Measurements from ENCODE around the gene TSR3.

TSR3 gene

DNA sequence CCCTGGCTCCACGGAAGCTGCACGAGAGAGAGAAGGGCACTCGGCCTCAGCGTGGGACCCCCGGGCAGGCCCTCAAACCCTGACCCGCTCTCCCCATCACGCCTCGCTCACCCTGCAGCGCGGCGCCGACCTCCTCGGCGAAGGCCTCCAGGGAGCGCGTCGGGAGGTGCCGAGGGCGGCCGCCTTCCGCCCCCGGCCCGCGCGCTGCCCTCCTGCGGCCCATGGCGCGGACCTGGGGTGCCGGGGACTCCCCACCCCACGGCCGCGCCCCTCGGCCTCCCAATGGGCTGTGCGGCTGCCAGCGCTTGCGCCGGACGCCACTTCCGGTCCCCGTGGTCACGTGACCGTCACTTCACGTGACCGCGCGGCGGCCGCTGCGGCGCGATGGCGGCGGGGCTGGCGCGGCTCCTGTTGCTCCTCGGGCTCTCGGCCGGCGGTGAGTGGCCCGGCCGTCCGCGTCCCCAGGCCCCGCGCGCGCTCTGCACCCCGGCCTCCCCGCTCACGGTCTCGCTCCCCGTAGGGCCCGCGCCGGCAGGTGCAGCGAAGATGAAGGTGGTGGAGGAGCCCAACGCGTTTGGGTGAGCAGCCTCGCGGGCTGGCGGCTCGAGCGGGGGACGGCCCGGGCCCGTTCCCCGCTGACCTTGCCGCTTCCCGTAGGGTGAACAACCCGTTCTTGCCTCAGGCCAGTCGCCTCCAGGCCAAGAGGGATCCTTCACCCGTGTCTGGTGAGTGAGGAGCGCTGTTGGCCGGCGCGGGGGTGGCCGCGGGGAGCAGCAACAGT is at the start of gene TSR3, which contains the start of gene GNPTG:
Gene TSR3, minus strand, starts transcription at position 297 of the 781 bp plus-strand sequence. Its CDS starts 74 bp downstream, at position 223.
Gene GNPTG, plus strand, starts transcription at position 350 of the 781 bp plus-strand sequence. Its CDS starts 35 bp downstream, at position 385.
- DNase-seq (ENCODE audit: low read depth) = peak; percentile 31

DNA sequence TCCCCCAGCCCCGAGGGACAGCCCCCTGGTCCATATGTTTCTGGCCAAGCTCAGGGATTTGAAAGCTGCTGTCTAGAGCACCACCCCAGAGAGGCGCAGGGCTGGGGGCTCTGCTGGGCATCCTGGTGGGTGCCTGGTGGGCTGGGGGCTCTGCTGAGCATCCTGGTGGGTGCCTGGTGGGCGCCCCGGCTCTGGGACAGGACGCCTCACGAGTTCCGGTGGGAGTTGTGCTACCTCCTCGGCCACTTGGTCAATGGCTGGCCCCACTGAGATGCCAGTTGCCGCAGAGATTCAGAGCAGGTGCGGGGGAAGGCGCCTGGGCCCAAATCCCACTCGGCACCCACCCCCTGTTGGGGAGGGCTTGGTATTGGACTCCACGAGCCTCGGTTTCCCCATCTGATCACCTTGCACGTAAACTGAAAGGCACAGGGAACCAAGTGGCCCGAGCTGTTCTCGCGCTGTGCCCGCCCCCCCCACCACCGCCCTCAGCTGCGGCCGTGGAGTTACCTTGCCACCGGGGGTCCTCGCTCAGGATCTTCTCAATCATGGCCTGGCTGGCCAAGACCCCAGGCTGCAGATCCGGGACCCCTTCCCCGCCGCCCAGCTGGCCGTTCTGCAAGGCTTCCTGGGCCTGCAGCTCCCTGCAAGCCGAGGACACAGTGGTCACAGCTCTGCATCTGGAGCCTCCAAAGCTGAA is 49.5 kb upstream of the TSR3 start:
- no peak for DNase-seq (ENCODE audit: low read depth)

DNA sequence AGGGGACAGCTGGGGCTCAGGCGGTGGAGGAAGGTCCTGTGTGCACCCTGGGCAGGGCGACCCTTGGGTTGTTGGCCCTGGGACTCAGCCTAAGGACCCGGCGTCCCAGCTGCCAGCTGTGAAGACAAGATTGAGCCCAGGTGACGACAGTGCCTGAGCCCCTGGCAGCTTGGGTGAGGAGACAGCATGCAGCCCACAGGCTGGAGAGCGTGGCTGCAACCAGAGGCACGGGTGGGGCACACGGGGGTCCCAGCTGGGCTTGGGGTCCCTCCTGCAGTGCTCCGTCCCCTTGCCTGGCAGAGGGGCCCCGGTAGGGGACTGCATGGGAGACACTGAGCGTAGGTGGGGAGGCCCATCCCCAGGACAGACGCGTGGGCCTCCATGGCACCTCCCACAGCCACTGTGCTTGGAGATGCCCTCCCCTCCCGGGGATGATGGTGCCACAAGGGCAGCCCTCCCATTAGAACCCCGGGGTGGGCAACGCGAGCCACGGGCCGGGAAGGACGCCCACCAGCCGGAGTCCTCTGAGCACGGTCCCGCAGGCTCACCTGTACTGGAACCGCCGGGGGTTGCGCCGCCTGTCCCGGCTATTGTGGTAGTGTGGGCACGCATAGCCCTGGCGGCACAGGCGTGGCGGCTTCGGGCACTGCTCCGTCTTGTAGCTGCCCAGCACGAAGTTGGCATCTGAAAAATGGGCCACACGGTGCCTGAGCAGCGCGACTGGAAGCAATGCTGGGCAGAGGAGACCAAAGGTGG is 47.3 kb upstream of the TSR3 start:
- no peak for DNase-seq (ENCODE audit: low read depth)

DNA sequence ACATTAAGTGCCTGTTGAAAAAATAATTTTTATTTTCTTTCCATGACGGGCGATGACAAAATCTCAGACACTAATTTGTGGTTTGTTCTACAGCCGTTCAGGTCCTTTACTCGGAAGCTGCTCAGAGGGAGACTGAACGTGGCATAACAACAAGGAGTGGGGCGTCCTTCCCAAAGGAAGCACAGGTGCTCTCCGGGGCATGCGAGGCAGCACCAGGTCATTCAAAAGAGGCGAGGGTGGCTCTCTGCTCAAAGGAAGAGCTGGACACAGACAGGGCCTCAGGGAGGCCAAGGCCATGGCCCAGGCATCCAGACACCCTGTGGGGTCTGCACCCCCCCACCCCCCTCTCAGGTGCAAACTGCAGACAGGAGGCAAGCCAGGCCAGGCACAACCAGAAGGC is 46.7 kb upstream of the TSR3 start:
- no peak for DNase-seq (ENCODE audit: low read depth)

DNA sequence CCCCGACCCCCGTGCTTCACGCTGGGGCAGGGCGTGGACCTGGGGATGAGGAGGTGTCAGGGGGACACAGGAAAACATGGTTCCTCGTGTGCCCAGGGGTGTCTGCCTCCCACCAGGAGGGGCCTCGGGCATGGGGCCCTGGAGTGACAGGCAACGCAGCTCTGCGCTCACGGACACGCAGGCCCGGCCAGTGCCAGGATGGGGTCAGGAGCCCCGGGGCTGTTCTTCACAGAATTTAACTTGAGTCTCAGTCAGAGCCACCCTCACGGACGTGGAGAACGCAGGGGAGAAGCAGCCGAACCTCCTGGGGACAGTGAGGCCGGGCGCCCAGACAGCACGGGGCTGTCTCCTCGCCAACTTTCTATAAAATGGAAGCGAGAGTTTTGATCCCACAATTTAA is 46.1 kb upstream of the TSR3 start:
- DNase-seq (ENCODE audit: low read depth) = no peak

DNA sequence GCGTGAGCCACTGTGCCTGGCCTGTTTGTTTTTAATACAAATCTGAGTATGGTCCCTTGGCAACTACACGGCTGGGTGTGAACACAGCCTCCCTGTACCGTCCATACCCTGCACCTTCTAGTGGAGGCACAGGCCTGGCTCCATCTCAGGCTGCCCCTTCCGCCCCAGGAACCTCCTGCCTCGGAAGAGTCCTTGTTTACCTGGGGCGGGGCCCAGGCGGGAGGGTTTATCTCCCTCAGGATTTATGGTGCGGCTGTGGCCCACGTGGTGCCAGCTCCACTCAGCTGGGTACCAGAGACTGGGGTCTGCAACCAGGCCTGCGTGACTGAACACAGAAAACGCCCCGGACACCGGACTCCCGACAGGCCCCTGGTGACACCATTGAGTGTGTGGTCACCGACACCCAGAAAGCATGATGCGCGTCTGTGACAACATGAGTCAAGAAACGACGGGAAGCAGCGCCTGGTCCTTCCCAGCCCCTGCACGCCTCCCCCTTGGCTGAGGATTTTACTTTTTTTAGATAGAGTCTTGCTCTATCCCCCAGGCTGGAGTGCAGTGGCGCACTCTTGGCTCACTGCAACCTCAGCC is 43.9 kb upstream of the TSR3 start:
- DNase-seq (ENCODE audit: low read depth) = no peak

DNA sequence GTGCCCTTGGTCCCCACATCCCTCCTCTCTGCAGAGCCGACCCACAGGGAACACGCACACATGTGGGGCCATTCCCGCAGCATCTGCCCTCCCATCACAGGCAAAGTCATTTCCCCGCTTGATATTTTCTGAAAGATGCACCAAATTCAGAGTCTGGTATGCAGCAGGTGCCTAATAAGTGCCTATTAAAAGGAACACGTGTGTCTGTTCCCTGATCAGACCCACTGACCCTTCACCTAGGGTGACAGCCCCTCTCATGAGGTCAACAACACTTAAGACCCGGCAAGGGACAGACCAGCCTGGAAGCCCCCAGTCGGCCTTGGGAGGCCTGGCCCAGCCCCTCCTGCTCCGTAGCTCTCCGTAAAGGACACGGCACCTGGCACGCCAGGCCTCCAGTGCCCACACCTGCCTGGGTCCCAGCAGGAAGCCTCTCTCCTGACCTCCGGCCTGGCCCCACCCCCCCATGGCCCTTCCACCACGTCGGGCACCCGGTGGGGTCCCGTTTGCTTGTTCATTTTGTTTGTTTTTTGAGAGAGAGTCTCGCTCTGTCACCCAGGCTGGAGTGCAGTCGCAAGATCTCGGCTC is 42.8 kb upstream of the TSR3 start:
- no peak for DNase-seq (ENCODE audit: low read depth)

DNA sequence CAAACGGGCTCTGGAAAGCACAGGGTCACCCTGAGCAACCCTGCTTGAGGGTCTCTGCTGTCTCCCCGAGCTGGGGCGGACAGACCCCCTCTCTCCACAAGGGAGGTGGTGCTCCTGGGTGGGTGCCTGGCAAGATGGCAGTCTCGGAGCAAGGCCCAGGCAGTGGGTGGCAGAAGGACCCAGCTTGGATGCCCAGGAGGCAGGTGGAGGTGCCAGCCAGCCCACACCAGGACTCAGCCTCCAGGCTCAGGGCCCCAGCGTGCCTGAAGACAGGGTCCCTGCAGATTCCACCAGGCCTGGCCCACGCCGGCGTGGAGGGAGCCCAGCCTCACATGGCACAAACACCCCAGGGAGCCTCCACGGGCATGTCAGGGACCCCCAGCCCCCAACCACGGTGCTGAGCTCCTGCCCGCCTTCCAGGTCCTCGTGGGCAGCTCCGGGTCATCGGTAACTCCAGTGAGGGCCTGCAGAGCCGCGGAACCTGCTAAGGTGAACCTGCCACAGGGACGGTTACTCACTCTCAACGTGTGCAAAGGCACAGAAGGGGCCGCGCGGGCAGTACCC is 42.0 kb upstream of the TSR3 start:
- DNase-seq (ENCODE audit: low read depth) = no peak

DNA sequence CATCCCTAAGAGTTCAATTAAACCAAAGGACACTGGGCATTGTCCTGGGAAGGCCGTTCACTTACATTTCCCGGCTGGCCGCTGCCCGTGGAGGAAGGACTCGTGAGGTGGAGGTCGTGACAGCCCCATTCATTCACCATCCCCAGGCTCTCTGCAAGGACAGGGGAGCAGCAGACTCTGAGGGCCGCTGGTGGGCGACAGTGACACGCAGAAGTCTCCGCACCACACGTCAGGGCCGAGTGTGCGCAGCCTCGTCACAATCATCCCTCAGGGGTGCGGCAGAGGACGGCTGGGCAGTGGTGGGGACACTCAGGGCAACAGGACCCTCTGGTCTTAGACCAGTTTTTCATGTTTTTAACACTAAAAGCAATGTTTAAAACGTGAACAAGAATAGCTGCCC is 41.1 kb upstream of the TSR3 start:
- no peak for DNase-seq (ENCODE audit: low read depth)

DNA sequence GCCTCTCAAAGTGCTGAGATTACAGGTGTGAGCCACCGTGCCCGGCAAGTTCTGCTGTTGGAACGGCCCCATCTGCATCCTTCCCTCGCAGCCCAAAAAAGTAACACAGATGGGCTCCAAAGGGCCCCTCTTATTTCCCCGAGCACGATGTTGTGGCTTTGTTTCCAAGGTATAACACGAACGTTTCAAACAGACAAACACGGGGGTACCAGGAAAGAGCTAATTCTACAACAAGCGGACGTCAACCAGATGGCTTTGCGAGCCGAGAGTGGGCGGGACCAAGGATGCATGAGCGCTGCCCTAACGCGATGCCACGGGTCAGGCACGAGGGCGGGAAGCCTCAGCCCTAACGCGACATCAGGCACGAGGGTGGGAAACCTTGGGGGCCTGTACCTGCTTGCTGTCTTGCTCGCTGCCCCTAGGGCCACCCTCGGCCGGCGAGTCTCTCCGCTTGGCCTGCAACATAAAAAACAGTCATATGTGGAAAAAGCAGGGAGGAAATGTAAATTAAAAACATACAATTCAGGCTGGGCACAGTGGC is 38.6 kb upstream of the TSR3 start:
- no peak for DNase-seq (ENCODE audit: low read depth)

DNA sequence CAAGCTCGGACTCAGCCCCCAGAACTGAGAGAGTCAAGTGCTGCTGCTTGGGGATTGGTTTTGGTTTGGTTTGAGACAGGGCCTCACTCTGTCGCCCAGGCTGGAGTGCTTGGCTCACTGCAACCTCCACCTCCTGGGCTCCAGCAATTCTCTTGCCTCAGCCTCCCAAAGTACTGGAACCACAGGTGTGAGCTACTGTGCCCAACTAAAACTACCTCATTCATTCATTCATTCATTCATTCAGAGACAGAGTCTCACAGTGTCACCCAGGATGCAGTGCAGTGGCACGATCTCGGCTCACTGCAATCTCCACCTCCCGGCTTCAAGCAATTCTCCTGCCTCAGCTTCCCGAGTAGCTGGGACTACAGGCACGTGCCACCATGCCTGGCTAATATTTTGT is 38.1 kb upstream of the TSR3 start:
- DNase-seq (ENCODE audit: low read depth) = no peak

DNA sequence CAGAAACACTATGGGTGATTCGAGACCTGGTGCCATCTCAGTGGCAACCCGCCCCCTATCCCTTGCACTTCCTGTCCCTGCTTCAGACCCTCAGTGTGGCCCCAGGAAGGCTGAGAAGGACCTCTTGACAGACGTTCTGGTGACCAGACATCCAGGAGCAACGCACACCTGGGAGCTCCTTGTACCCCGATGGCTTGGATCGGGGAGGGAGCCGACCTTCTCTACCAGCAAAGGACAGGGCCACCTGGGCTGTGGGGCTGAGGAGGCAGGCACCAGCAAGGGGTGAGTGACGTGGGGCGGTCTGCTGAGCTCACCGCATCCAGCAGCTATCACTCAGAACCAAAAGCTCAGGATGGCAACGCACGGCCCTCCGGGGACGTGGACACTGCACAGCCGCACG is 35.7 kb upstream of the TSR3 start:
- DNase-seq (ENCODE audit: low read depth) = no peak

DNA sequence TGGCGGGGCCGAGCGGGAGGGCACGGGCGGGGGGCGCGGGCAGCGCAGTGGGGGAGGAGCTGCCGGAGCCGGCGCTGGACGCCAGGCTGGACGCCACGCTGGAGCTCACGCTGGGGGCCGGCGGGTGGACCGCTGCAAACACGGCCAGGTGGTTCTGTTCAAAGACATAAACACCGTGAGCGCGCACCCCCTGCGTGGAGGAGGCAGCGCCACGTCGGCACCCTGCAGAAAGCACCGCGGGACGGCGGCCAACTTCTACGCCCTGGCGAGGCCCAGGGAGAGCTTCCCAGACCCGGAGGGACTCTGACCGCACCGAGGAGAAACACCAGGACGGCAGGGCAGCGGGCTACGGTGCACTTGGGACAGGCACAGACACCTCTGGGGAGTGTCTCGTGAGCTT is 33.6 kb upstream of the TSR3 start:
- no peak for DNase-seq (ENCODE audit: low read depth)

DNA sequence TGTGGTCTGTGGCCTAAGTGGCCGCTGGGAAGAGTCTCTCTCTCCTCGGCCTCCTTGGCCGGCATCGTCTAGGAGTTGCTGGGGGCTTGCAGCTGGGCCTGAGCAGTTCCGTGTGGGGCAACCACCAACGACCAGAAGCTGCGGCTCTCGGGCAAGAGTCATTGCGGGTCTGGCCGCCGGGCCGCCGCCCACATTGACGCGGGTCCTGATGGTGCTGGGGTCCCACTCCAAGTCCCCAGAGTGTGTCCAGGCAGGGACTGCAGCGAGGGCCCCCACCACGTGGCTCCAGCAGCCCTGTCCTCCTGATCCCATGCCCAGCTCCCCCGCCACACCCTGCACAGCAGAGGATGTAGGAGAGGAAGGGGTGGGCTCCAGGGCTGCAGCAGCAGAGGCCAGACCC is 31.9 kb upstream of the TSR3 start:
- no peak for DNase-seq (ENCODE audit: low read depth)

DNA sequence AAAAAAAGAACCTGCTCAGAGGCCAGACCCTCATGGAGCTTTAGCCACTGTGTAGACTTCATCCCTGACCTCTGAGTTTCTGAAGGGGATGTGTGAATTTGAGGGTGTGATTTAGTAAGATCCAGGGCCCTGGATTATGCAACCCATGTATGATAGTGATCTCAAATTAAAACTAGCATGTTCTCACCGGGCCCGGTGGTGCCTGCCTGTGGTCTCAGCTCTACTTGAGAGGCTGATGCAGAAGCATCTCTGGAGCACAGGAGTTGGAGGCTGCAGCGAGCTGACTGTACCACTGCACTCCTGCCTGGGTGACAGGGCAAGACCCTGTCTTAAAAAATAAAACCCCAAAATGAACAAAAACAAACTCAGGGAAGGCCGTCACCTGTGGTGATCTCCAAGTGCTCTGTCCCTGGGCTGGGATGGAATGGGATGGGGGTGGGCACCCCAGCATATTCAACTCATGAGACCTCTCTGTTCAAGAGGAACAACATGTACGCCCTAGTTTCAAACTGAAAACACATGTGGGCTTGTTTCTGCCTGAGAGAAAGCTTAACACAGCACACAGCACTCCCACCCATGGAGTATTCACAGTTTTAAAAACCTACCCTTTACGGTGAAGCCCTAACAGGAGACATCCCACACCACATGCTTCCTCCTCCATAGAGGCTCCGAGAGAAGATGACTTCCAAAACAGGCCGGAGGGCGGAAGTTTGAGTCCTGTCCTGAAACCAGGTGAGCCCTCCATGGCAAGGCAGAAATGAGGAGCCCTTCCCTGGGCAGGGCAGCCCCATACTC is 30.1 kb upstream of the TSR3 start:
- no peak for DNase-seq (ENCODE audit: low read depth)

DNA sequence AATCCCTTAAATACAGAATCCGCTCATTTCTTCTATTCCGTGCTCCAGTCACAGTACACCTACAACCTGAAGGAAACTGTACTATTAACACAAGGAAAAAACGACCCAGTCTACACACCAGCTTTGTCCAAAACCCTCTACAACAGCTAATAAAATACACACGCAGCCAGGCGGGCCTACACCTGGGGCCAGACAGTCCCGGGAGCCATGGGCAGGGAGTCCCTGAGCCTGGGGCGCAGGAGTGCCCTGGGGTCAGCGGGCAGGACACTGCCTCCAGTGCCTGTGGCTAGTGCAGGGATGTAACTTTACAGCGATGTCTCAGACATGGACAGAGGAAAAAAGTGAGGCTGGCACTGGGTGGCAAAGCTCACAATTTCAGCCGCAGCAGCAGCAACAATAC is 28.5 kb upstream of the TSR3 start:
- DNase-seq (ENCODE audit: low read depth) = no peak

DNA sequence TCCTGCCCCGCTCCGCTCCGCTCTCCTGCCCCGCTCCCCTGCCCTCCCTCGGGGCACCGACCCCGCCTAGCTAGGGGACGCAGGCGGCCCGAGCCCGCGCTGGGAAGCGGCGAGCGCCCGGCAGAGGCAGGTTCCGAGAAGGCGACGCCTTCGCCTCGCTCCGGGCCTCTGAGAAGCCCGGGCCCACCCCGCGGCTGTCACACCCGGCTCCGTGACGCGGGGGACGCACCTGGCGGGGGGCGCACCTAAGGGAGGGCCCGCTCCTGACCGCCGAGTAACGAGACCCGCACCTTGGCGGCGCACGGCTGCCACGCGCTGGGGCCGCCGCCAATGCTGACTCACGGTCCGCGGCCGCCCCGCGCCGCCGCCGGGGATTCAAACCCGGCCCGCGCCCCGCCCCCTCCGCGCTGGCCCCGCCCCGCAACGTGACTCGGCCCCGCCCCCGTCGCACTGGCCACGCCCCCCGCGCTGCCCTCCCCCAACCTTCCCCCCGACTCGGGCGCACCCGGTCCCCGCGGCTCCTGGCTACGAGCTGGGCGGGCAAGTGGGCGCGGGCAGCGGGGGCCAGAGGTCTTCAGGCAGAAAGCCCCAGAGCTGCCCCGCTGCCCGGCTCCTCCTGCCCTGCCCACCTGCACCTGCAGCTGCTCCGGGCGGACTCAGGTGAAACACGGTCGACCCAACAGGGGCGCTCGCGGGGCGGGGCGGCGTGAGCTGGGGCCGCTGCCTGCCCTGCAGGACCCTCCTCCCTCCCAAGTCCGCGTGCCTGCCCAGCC is 27.8 kb upstream of the TSR3 start:
- DNase-seq (ENCODE audit: low read depth) = no peak

DNA sequence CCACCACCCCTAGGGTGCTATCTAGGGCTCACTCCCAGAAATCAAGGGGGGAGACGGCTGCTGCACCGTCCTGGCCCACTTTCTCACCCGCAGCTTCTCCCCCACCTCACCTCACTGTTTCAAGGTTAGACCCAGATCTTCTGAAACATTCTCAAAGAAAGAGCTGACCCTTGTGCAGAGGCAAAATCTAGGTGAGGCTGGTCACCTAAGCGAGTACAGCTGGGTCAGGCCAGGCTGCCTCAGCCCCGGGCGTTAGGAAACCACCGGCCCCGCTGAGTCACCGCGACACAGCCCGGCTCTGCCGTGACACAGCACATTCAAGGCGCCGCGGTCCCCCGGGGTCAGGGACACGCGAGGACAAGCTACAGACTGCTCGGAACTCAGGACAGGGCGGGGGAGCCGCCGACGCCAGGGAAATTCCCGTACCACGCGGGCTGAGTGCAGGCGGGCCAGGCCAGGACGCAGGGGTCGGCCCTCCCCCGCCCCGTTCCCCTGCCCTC is 27.2 kb upstream of the TSR3 start:
- DNase-seq (ENCODE audit: low read depth) = peak; percentile 18

DNA sequence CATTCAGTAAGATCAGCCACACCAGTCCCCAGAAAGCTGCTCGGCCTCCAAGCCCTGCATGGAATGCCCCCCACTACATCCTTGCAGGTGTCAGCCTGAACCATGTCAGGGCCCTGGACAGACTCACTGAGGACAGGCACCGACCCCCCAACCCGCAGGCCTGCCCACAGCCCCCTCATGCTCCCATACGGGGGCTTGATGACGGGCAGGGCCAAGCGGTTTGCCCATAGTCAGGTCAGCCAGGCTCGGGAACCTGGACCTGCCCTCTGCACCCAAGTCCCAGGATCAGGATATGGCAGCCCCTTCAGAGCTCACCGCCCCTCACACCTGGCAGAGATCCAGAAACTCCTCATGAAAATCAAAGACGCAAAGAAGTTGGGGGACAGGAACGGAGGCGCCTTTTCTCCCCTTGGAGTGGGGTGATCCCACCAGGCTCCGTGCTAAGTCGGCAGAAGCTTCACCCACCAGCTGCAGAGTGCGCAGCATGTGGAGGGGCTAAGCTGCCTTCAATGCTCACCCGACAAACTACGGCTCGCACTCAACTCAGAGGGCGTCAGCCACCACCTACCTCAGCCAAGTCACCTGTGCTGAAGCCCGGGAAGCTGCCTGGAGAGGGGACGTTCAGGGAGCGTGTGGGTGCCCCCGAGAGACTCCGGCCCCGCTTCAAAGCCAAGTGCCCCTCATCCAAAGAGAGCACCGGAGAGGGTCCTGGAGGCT is 26.6 kb upstream of the TSR3 start:
- no peak for DNase-seq (ENCODE audit: low read depth)

All from HS-5 (cell line).